Endometrial microvascular endothelial cells (primary cell): ENCODE data around the gene DAZAP2. TPM values are rescaled to one million over a fixed set of nuclear protein-coding genes. Genes with fewer than 3 reads are reported as not detected.
"Not testable (repeated sequence)": the region's sequence is repeated elsewhere in the genome, so short reads cannot be mapped to it uniquely, and the experiment has no call there.

ENCODE experiments used
- in situ Hi-C: cut with HindIII; loops from 2 replicates; pipeline ENCODE4 v1.10.0; 2017; ENCODE audit warnings: low sequenced_read_pairs, low pct_unique_long_range_greater_than_20kb; ENCODE audit errors: inconsistent ontology term
- total RNA-seq: library from RNA; depleted of rRNA; stranded (reverse); fragments of >200 nt; gene quantifications from one replicate; pipeline ENCODE4 v1.2.3, GENCODE V29; 2015; ENCODE audit errors: inconsistent ontology term

DAZAP2 gene
- total RNA-seq, 1 donor from 2014 or later, result 252 TPM

DNA sequence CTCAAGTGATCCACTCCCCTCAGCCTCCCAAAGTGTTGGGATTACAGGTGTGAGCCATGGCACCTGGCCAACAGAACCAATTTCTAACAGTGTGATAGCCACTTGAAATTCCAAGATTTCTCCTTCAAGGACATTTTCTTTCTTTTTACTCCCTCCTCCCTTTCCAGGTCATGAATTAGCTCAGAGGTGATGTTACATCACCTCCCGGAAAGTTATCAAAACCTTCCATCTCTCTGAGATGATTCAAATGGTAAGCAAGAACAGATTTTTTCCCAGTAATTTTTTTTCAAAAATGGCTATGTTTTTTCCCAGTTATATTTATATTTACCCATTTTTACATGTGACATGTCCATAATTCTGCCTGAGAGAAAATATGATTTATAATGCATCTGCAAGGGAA, 47.2 kb downstream of the DAZAP2 start:
- in situ Hi-C loops, result no loop called here

DNA sequence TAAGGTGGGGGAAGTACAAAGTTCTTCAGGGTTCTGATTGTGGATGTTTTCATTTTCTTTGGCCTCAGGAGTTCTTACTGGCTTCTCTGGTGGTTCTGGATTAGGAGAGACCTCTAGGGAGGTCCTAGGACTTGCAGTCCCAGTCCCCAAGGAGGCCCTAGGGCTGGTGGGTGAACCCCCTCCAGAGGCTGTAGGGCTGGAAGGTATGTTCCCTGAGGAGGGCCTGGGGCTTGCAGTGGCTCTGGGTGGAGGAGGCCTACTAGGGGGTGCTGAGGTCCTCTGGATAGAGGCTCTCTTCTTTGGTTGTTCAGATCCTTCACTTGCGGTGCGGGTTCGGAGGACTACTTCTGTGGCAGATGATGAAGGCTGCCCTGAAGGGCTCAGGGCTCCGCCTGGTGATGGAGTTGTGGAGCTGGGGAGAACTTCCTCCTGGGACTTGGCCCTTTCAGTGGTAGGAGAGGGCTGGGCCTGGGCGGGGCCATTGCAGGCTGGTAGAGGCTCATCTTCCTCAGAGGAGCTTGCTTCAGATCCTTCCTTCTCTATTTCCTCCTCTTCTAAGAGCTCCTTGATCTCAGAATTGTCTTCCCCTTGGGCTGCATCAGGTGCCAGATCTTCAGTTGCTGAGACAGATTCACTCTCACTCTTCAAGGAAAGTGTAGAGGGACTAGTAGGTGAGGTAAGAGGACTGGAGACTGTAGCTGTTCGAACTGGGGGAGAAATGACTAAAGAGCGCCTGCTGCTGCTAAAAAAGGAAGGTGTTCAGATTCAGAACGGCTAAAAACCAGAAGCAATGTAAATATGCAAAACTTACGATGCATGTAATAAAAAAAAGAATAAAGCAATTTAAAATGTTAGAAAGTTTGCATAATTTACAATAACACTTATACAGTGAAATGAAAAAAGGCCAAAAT, 53.2 kb downstream of the DAZAP2 start:
- in situ Hi-C loops, result not testable (repeated sequence)

Other genes starting within 250 kb of the DAZAP2 start
- gene SLC11A2, start 212.4 kb upstream of the DAZAP2 start, total RNA-seq, result 22.5 TPM
- gene LETMD1, start 190.5 kb upstream of the DAZAP2 start, total RNA-seq, result 30.9 TPM
- gene CSRNP2, start 155.2 kb upstream of the DAZAP2 start, total RNA-seq, result 30.7 TPM
- gene TFCP2, start 65.7 kb upstream of the DAZAP2 start, total RNA-seq, result 12.3 TPM
- 2.0 TPM for gene POU6F1, start 20.8 kb upstream of the DAZAP2 start, total RNA-seq
- 52.5 TPM for gene SMAGP, start 31.6 kb downstream of the DAZAP2 start, total RNA-seq
- gene BIN2, start 85.3 kb downstream of the DAZAP2 start, total RNA-seq, result not detected
- not detected for gene CELA1, start 107.9 kb downstream of the DAZAP2 start, total RNA-seq
- 242 TPM for gene GALNT6, start 152.6 kb downstream of the DAZAP2 start, total RNA-seq
- 5.2 TPM for gene SLC4A8, start 186.0 kb downstream of the DAZAP2 start, total RNA-seq